ENCODE data around the gene SPTBN1.

DNA sequence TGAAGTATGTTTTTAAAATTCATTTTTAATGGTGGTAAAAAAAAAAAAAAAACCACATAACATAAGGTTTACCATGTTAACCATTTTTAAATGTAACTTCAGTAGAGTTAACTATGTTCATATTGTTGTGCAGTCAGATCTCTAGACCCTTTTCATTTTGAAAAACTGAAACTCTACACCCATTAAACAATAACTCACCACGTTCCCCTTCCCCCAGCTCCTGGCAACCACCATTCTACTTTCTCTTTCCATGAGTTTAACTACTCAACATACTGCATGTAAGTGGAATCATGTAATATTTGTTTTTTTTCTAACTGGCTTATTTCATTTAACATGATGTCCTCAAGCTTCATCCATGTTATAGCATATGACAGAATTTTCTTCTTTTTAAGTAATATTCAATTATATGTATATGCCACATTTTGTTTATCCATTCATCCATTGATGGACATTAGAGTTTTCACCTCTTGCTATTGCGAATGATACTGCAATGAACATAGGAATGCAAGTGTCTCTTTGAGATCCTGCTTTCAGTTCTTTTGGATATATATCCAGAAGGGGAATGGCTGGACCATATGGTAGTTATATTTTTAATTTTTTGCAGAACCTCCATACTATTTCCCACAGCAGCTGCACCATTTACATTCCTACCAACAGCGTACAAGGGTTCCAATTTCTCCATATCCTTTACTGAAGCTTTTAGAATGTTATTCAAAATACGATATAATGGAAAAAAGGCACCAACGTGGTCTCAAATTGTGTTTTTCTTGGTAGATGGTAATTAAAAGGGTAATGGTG is 91.0 kb downstream of the SPTBN1 start:
- no peak for TF ChIP-seq GATA2 (IDR thresholded peaks at IDR 0.05; ENCODE audit: low read depth, low read length)
- no peak for TF ChIP-seq GATA3 (IDR thresholded peaks at IDR 0.05; ENCODE audit: low read depth, low read length)

All from SH-SY5Y (cell line).